Measurements from ENCODE around the gene CDC27. TPM values are rescaled to one million over a fixed set of nuclear protein-coding genes. Genes with fewer than 3 reads are reported as not detected.

Gene CDC27
- total and polyA plus RNA-seq, 2 donors (not counting 1 experiment from before 2014, with no cell fraction given): 20.5 to 90.7 TPM

- 94% methylated on average over 2 of the region's 3 CpGs for WGBS (ENCODE audit: insufficient coverage)
- Histone ChIP-seq H3K27ac (ENCODE audit: low read length in 2 of 2) (no peak overlapping the region), H3K36me3 (replicated peaks in 1 of 2; ENCODE audit: control extremely low read depth in 1 of 2, control insufficient read depth in 1 of 2, extremely low read depth in 1 of 2, insufficient read depth in 2 of 2, low read length in 1 of 2) (no peaks in the 10 kb centered on the region), H3K27me3 (replicated peaks in 1 of 4; ENCODE audit: control extremely low read depth in 1 of 4, control insufficient read depth in 3 of 4, insufficient read depth in 4 of 4, low read length in 3 of 4) (no peaks in the 10 kb centered on the region), H3K79me2 (ENCODE audit: control insufficient read depth, insufficient read depth, low read length) (peaks cover 70% of the 10 kb centered on the region), H3K4me1 (ENCODE audit: control insufficient read depth in 2 of 2, insufficient read depth in 2 of 2, low read length in 2 of 2) (peaks cover 5 to 9% of the 10 kb centered on the region in 2 donors), H4K20me1 (ENCODE audit: control insufficient read depth, insufficient read depth, low read length, poor library complexity, severe bottlenecking) (peaks cover 53% of the 10 kb centered on the region), H3K4me3 (ENCODE audit: control extremely low read depth in 1 of 5, extremely low read depth in 1 of 5, insufficient read depth in 1 of 5, low read depth in 2 of 5, low read length in 4 of 5) (no peak overlapping the region), H3K4me2 (replicated peaks; ENCODE audit: low read depth, low read length, poor library complexity, severe bottlenecking) (no peak overlapping the region), H3K9me3 (ENCODE audit: control extremely low read depth in 1 of 3, control insufficient read depth in 2 of 3, insufficient read depth in 1 of 3, low read length in 2 of 3) (no peaks in the 10 kb centered on the region), H2AFZ (ENCODE audit: insufficient read depth, low read depth, low read length, poor library complexity, severe bottlenecking) (no peak overlapping the region), H3K9ac (ENCODE audit: low read length) (no peak overlapping the region)
- no peak for TF ChIP-seq EZH2 (IDR thresholded peaks at IDR 0.05; ENCODE audit: borderline replicate concordance, insufficient read depth, low read depth, low read length, poor library complexity, severe bottlenecking)
- no peak for TF ChIP-seq CTCF (IDR thresholded peaks at IDR 0.05)
- Mint-ChIP-seq H3K27ac (no peak overlapping the region), H3K9me3 (ENCODE audit: insufficient read depth) (no peaks in the 10 kb centered on the region), H3K4me1 (peaks cover 39% of the 10 kb centered on the region), H3K4me3 (no peak overlapping the region), H3K27me3 (no peaks in the 10 kb centered on the region)
- intact Hi-C loops (cut with micrococcal nuclease): no loop called here
- ATAC-seq (ENCODE audit: low read depth) (no peak), DNase-seq (no peak)
- ChIA-PET POLR2A (no interaction called here), CTCF (interaction anchor here (1.0 kb wide), 1 partner anchor 18 kb away, joined by 3 read pairs; no protein-coding TSS in a partner anchor)
Measured at GRCh38 chr17:47087093-47087492, 102.0 kb downstream of the CDC27 start.

GRCh38 chr17:47085736-47086135 is 103.4 kb downstream of the CDC27 start:
- ATAC-seq (ENCODE audit: low read depth) (no peak), DNase-seq (no peak)
- H3K4me1 ChIP-seq (ENCODE audit: control insufficient read depth in 2 of 2, insufficient read depth in 2 of 2, low read length in 2 of 2): peaks cover 0 to under 1% of the 10 kb centered on the region in 2 donors
- H3K27ac ChIP-seq (ENCODE audit: low read length in 2 of 2): no peak overlapping the region
- H3K4me3 ChIP-seq (ENCODE audit: control extremely low read depth in 1 of 5, extremely low read depth in 1 of 5, insufficient read depth in 1 of 5, low read depth in 2 of 5, low read length in 4 of 5): no peak overlapping the region
- POLR2A ChIA-PET: no interaction called here
- no peaks in the 10 kb centered on the region for H3K27me3 ChIP-seq (replicated peaks in 1 of 4; ENCODE audit: control extremely low read depth in 1 of 4, control insufficient read depth in 3 of 4, insufficient read depth in 4 of 4, low read length in 3 of 4)
- H3K9me3 ChIP-seq (ENCODE audit: control extremely low read depth in 1 of 3, control insufficient read depth in 2 of 3, insufficient read depth in 1 of 3, low read length in 2 of 3): no peaks in the 10 kb centered on the region
- H3K79me2 ChIP-seq (ENCODE audit: control insufficient read depth, insufficient read depth, low read length): peaks cover 58% of the 10 kb centered on the region
- no peaks in the 10 kb centered on the region for H3K36me3 ChIP-seq (replicated peaks in 1 of 2; ENCODE audit: control extremely low read depth in 1 of 2, control insufficient read depth in 1 of 2, extremely low read depth in 1 of 2, insufficient read depth in 2 of 2, low read length in 1 of 2)
- H3K9me3 Mint-ChIP-seq (ENCODE audit: insufficient read depth): no peaks in the 10 kb centered on the region
- intact Hi-C loops (cut with micrococcal nuclease): no loop called here
- H3K27me3 Mint-ChIP-seq: no peaks in the 10 kb centered on the region
- no peak overlapping the region for H3K4me3 Mint-ChIP-seq
- WGBS (ENCODE audit: insufficient coverage): no CpG with 5 or more reads among the region's 1 CpG
- H2AFZ ChIP-seq (ENCODE audit: insufficient read depth, low read depth, low read length, poor library complexity, severe bottlenecking): no peak overlapping the region
- CTCF ChIA-PET: no interaction called here
- no peak for TF ChIP-seq CTCF (IDR thresholded peaks at IDR 0.05)
- TF ChIP-seq EZH2 (IDR thresholded peaks at IDR 0.05; ENCODE audit: borderline replicate concordance, insufficient read depth, low read depth, low read length, poor library complexity, severe bottlenecking): no peak
- peaks cover 28% of the 10 kb centered on the region for H3K4me1 Mint-ChIP-seq
- no peak overlapping the region for H3K27ac Mint-ChIP-seq
- peaks cover 44% of the 10 kb centered on the region for H4K20me1 ChIP-seq (ENCODE audit: control insufficient read depth, insufficient read depth, low read length, poor library complexity, severe bottlenecking)
- H3K4me2 ChIP-seq (replicated peaks; ENCODE audit: low read depth, low read length, poor library complexity, severe bottlenecking): no peak overlapping the region
- H3K9ac ChIP-seq (ENCODE audit: low read length): no peak overlapping the region

All from B cell (primary cell).